H1 (cell line): ENCODE data around the gene SV2B. TPM values are rescaled to one million over a fixed set of nuclear protein-coding genes. Genes with fewer than 3 reads are reported as not detected.

ENCODE experiments used
- CTCF ChIA-PET: fragments of 300-600 bp; sonication (Branson Sonifier 250); formaldehyde crosslinking; loops from one replicate; lab custom pipeline; 2021; ENCODE audit not compliant: partially characterized antibody; lab: Charles Lee
- POLR2A ChIA-PET: fragments of 300-600 bp; sonication (Branson Sonifier 250); formaldehyde crosslinking; loops from one replicate; lab custom pipeline; 2021; ENCODE audit warnings: inconsistent platforms; ENCODE audit not compliant: partially characterized antibody; lab: Charles Lee
- DNase-seq, 2 experiments: peaks; one replicate each; pipeline versions ENCODE4 v3.0.0 to v3.0.0-alpha.2; 2010 to 2022; ENCODE audit warnings: low spot score in 2 of 2, low read depth in 1 of 2, mixed read lengths in 1 of 2
- FAIRE-seq: peaks from 2 replicates; lab custom pipeline; 2011; peaks lifted over from hg19 to GRCh38; lab: Jason Lieb, UNC
- H2AFZ ChIP-seq: 2 replicates; pipeline ENCODE4 v1.8.1; 2012; ENCODE audit warnings: low read length, inconsistent platforms
- H2AK5ac ChIP-seq: 2 replicates; pipeline ENCODE4 v1.6.1; 2013; ENCODE audit warnings: low read depth, low read length
- H2BK120ac ChIP-seq: replicated peaks from 2 replicates; pipeline ENCODE3; 2013; ENCODE audit warnings: low read depth, low read length, inconsistent platforms
- H2BK12ac ChIP-seq: 2 replicates; pipeline ENCODE4 v1.6.1; 2013; ENCODE audit warnings: low read depth, low read length
- H2BK15ac ChIP-seq: 2 replicates; pipeline ENCODE4 v1.6.1; 2013; ENCODE audit warnings: low read length
- H2BK20ac ChIP-seq: 2 replicates; pipeline ENCODE4 v1.6.1; 2013; ENCODE audit warnings: low read length
- H2BK5ac ChIP-seq: 2 replicates; pipeline ENCODE4 v1.6.1; 2013; ENCODE audit warnings: low read depth, low read length
- H3K14ac ChIP-seq: 2 replicates; pipeline ENCODE4 v1.6.1; 2013; ENCODE audit warnings: inconsistent platforms; ENCODE audit not compliant: insufficient read length
- H3K18ac ChIP-seq: 2 replicates; pipeline ENCODE4 v1.6.1; 2013; ENCODE audit warnings: low read length; ENCODE audit errors: extremely low read depth
- H3K23ac ChIP-seq: 2 replicates; pipeline ENCODE4 v1.6.1; 2013; ENCODE audit warnings: inconsistent platforms; ENCODE audit not compliant: insufficient read length
- H3K23me2 ChIP-seq: 2 replicates; pipeline ENCODE4 v1.6.1; 2013; ENCODE audit warnings: low read depth, low read length
- H3K27ac ChIP-seq: 2 replicates; pipeline ENCODE4 v1.6.1; 2011; ENCODE audit warnings: low read depth, low read length, inconsistent platforms
- H3K27me3 ChIP-seq, 4 experiments: replicated peaks in 1 of 4; 1 replicate in 1 of 4; 2 replicates in 3 of 4; pipeline versions ENCODE4 v1.6.1 to v1.8.1; 2011 to 2013; ENCODE audit warnings: low read length in 3 of 4, mild to moderate bottlenecking in 3 of 4, inconsistent platforms in 2 of 4, mixed read lengths in 2 of 4, moderate library complexity in 1 of 4; ENCODE audit not compliant: control insufficient read depth in 3 of 4, insufficient read depth in 3 of 4; ENCODE audit errors: extremely low read depth in 1 of 4
- H3K36me3 ChIP-seq, 4 experiments: 2 replicates each; pipeline versions ENCODE4 v1.6.1 to v1.8.1; 2011 to 2013; ENCODE audit warnings: mild to moderate bottlenecking in 4 of 4, low read length in 3 of 4, moderate library complexity in 2 of 4, control low read depth in 1 of 4, inconsistent platforms in 1 of 4; ENCODE audit not compliant: insufficient read depth in 4 of 4, control insufficient read depth in 2 of 4
- H3K4ac ChIP-seq: replicated peaks from 2 replicates; pipeline ENCODE3; 2013; ENCODE audit warnings: low read length, low read depth, mixed read lengths, inconsistent platforms; ENCODE audit not compliant: insufficient read length
- H3K4me1 ChIP-seq, 4 experiments: replicated peaks in 1 of 4; 1 replicate in 1 of 4; 2 replicates in 3 of 4; pipeline versions ENCODE4 v1.6.1 to v1.8.1; 2011 to 2013; ENCODE audit warnings: low read length in 3 of 4, inconsistent platforms in 2 of 4, mixed read lengths in 1 of 4; ENCODE audit not compliant: insufficient read depth in 4 of 4, control insufficient read depth in 3 of 4
- H3K4me2 ChIP-seq, 2 experiments: 2 replicates each; pipeline versions ENCODE4 v1.6.1 to v1.8.1; 2011 to 2013; ENCODE audit warnings: low read depth in 2 of 2, low read length in 2 of 2, control low read depth in 1 of 2, inconsistent platforms in 1 of 2, mild to moderate bottlenecking in 1 of 2; ENCODE audit not compliant: insufficient read depth in 1 of 2
- H3K4me3 ChIP-seq, 4 experiments: fragments of 200-600, 300-600 bp in 1 of 4; sonication (generic), shearing (Covaris generic), sonication (Bioruptor Twin) in 1 of 4; 2 replicates each; pipeline versions ENCODE4 v1.5.1 to v1.8.1; 2011 to 2016; ENCODE audit warnings: low read length in 4 of 4, low read depth in 3 of 4, control low read depth in 2 of 4, inconsistent platforms in 2 of 4, mild to moderate bottlenecking in 2 of 4, mixed read lengths in 1 of 4, moderate library complexity in 1 of 4; ENCODE audit not compliant: insufficient read depth in 2 of 4; ENCODE audit errors: extremely low read depth in 1 of 4
- H3K56ac ChIP-seq: replicated peaks from 2 replicates; pipeline ENCODE3; 2013; ENCODE audit warnings: low read depth, mild to moderate bottlenecking, mixed read lengths, low read length, inconsistent platforms; ENCODE audit not compliant: insufficient read length
- H3K79me1 ChIP-seq: 2 replicates; pipeline ENCODE4 v1.6.1; 2013; ENCODE audit warnings: low read depth, low read length, control low read depth
- H3K79me2 ChIP-seq, 2 experiments: 2 replicates each; pipeline versions ENCODE4 v1.6.1 to v1.8.1; 2012 to 2013; ENCODE audit warnings: low read length in 2 of 2, mild to moderate bottlenecking in 2 of 2, inconsistent platforms in 1 of 2; ENCODE audit not compliant: insufficient read depth in 2 of 2, control insufficient read depth in 1 of 2
- H3K9ac ChIP-seq, 4 experiments: replicated peaks in 1 of 4; 1 replicate in 1 of 4; 2 replicates in 3 of 4; pipeline versions ENCODE4 v1.6.1 to v1.8.1; 2011 to 2013; ENCODE audit warnings: low read depth in 3 of 4, low read length in 3 of 4, control low read depth in 2 of 4, mild to moderate bottlenecking in 2 of 4, moderate library complexity in 2 of 4, inconsistent platforms in 1 of 4; ENCODE audit errors: extremely low read depth in 1 of 4
- H3K9me3 ChIP-seq, 2 experiments: 2 replicates each; pipeline versions ENCODE4 v1.6.1 to v1.8.1; 2012 to 2013; ENCODE audit warnings: mild to moderate bottlenecking in 2 of 2, moderate library complexity in 2 of 2, control low read depth in 1 of 2, inconsistent platforms in 1 of 2, low read depth in 1 of 2, low read length in 1 of 2, mixed read lengths in 1 of 2; ENCODE audit not compliant: insufficient read depth in 2 of 2
- H4K20me1 ChIP-seq, 2 experiments: replicated peaks in 1 of 2; 2 replicates each; pipeline versions ENCODE3 to v1.8.1; 2011 to 2013; ENCODE audit warnings: inconsistent platforms in 2 of 2, low read length in 2 of 2, mild to moderate bottlenecking in 1 of 2; ENCODE audit not compliant: insufficient read depth in 2 of 2, control insufficient read depth in 1 of 2
- H4K5ac ChIP-seq: 2 replicates; pipeline ENCODE4 v1.6.1; 2013; ENCODE audit warnings: low read length, low read depth, mixed read lengths, inconsistent platforms; ENCODE audit not compliant: insufficient read length
- H4K8ac ChIP-seq: 2 replicates; pipeline ENCODE4 v1.8.0; 2013; ENCODE audit warnings: mild to moderate bottlenecking, moderate library complexity, low read length, inconsistent platforms; ENCODE audit not compliant: insufficient read depth; ENCODE audit errors: extremely low read depth
- H4K91ac ChIP-seq: replicated peaks from 2 replicates; pipeline ENCODE3; 2013; ENCODE audit warnings: low read length, mixed read lengths, inconsistent platforms; ENCODE audit not compliant: insufficient read length
- BCL11A ChIP-seq, 2 experiments: IDR thresholded peaks; one replicate each; pipeline ENCODE4 v1.6.1; 2011; ENCODE audit warnings: low read depth in 2 of 2, low read length in 2 of 2, mild to moderate bottlenecking in 2 of 2
- EP300 ChIP-seq, 2 experiments: IDR thresholded peaks; 1 replicate in 1 of 2; 2 replicates in 1 of 2; pipeline ENCODE4 v1.6.1; 2011 to 2012; ENCODE audit warnings: low read depth in 2 of 2, low read length in 2 of 2, mild to moderate bottlenecking in 2 of 2, borderline replicate concordance in 1 of 2, inconsistent platforms in 1 of 2, moderate library complexity in 1 of 2
- EZH2 ChIP-seq: fragments of 200-600 bp; sonication (generic); IDR thresholded peaks from 2 replicates; pipeline ENCODE4 v1.7.1; 2012; ENCODE audit warnings: low read depth, mild to moderate bottlenecking, moderate library complexity, low read length, inconsistent platforms; ENCODE audit not compliant: severe bottlenecking
- RNF2 ChIP-seq: fragments of 200-900, 300-1000 bp; sonication (generic); IDR thresholded peaks from 2 replicates; pipeline ENCODE4 v1.7.1; 2016; ENCODE audit warnings: borderline replicate concordance, low read depth, mild to moderate bottlenecking, antibody characterized with exemption, low read length; ENCODE audit not compliant: poor library complexity, severe bottlenecking; ENCODE audit errors: missing control alignments
- SAP30 ChIP-seq: fragments of 300-600 bp; sonication (generic); IDR thresholded peaks from 2 replicates; pipeline ENCODE4 v1.7.1; 2012; ENCODE audit warnings: low read length, moderate library complexity, mild to moderate bottlenecking, inconsistent platforms; ENCODE audit not compliant: insufficient read depth, insufficient replicate concordance
- SIRT6 ChIP-seq: IDR thresholded peaks from one replicate; pipeline ENCODE4 v1.7.1; 2012; ENCODE audit warnings: low read length, inconsistent platforms
- TCF12 ChIP-seq: IDR thresholded peaks from 2 replicates; pipeline ENCODE4 v1.6.1; 2011; ENCODE audit warnings: low read depth, mild to moderate bottlenecking, low read length
- WGBS, 2 experiments: shearing (Covaris generic) in 1 of 2; methylation state at CpG; one replicate each; pipeline versions ENCODE4 v1.1.6 to v1.1.7; 2013 to 2015; ENCODE audit warnings: low lambda C conversion rate in 2 of 2, mixed read lengths in 2 of 2, inconsistent platforms in 1 of 2, low coverage in 1 of 2, missing lambda C conversion rate in 1 of 2; ENCODE audit not compliant: insufficient replicate concordance in 2 of 2, insufficient coverage in 1 of 2, insufficient read length in 1 of 2; ENCODE audit errors: extremely low coverage in 1 of 2, missing lambda C conversion rate in 1 of 2; 5-methylcytosine and 5-hydroxymethylcytosine counted together
- polyA plus RNA-seq, 7 experiments: library from polyadenylated mRNA; depleted of rRNA in 3 of 7; stranded (reverse) in 5 of 7; unstranded in 2 of 7; fragments of >200 nt in 5 of 7; fragments of 200-250 nt in 2 of 7; gene quantifications; 1 replicate in 5 of 7; 2 replicates in 1 of 7; 4 replicates in 1 of 7; pipeline versions ENCODE4 v1.2.1 to v1.2.3, GENCODE V29; 2011 to 2013; ENCODE audit warnings: missing spikeins in 2 of 7, mixed read lengths in 2 of 7
- total RNA-seq: library from RNA; stranded (reverse); fragmentation: NEBNext Ultra II Directional; extraction: Animal tissue kit (Norgen Biotek cat#: 25700); gene quantifications from 2 replicates; pipeline ENCODE4 v1.2.1, GENCODE V29; 2021
- TF ChIP-seq, protein P1 (sequence below): IDR thresholded peaks from 2 replicates; pipeline ENCODE4 v1.6.1; 2011; ENCODE audit warnings: low read depth, mild to moderate bottlenecking, low read length; ENCODE audit not compliant: insufficient read depth

The SV2B gene
- total and polyA plus RNA-seq, 2 of the 8 experiments (the other 6 are each of a cell fraction or from before 2014, with no cell fraction given) = 0.09 to 0.20 TPM

DNA sequence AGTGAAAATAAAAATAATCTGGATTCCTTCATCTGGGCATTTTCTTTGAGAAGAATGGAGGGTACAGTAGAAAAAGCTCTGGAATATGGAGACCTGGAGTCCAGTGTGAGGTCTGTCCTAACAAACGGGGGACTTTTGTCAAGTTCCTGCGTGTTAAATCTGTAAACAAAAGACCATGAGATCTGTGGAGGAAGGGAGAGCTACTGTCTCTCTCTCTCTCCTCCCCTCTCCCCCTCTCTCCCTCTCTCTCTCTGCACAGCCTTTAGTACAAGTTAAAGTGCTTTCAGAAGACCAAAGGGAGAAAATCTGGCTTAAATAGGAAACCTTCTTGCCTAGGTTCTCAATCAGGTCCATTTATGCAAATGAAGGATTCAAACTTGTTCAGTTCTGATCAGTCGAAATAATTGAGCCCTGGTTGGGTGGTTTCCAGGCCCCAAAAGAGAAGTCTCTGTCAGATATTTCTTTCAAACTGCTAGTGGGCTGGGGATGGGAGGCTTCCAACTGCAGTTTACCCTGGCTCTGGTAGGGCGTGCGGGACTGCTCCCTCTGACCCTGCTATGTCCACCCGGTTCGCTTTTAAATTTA is 103.7 kb downstream of the SV2B start:
- no peak overlapping the region for H2BK120ac ChIP-seq
- H3K4me2 ChIP-seq = no peak overlapping the region
- no peak overlapping the region; the same call in 1 of the 2 replicates for H2BK5ac ChIP-seq
- H3K4ac ChIP-seq = no peak overlapping the region
- H3K23me2 ChIP-seq = no peaks in the 10 kb centered on the region
- no peak overlapping the region for H3K14ac ChIP-seq
- H2AFZ ChIP-seq = no peak overlapping the region
- H3K36me3 ChIP-seq = no peaks in the 10 kb centered on the region
- H3K4me3 ChIP-seq = no peak overlapping the region
- H3K27ac ChIP-seq = no peak overlapping the region
- H2BK12ac ChIP-seq = no peak overlapping the region
- H4K91ac ChIP-seq = no peak overlapping the region
- no peak overlapping the region for H3K56ac ChIP-seq
- 82% methylated on average over 7 of the region's 7 CpGs; no CpG with 5 or more reads in 1 of the 2 experiments for WGBS, 2 experiments
- H3K23ac ChIP-seq = no peak overlapping the region
- POLR2A ChIA-PET = interaction anchor here (1.1 kb wide), 1 partner anchor 182 kb away, joined by 3 read pairs; no protein-coding TSS in a partner anchor
- no peaks in the 10 kb centered on the region; a peak in 2 of 7 replicates for H3K27me3 ChIP-seq
- no peak overlapping the region for H4K8ac ChIP-seq
- no peak overlapping the region for H3K9ac ChIP-seq
- H3K9me3 ChIP-seq = no peaks in the 10 kb centered on the region
- no peak overlapping the region for H3K18ac ChIP-seq
- DNase-seq (no peak), FAIRE-seq (no peak)
- H2BK20ac ChIP-seq = no peak overlapping the region
- no peaks in the 10 kb centered on the region for H3K79me2 ChIP-seq
- H3K79me1 ChIP-seq = no peaks in the 10 kb centered on the region
- no peak overlapping the region for H4K5ac ChIP-seq
- H2BK15ac ChIP-seq = no peak overlapping the region
- no peak overlapping the region for H2AK5ac ChIP-seq
- no peaks in the 10 kb centered on the region for H4K20me1 ChIP-seq
- H3K4me1 ChIP-seq = peaks cover 0 to 5% (median 0%) of the 10 kb centered on the region in 4 experiments; a peak in 2 of 7 replicates
- CTCF ChIA-PET = interaction anchor here (0.8 to 1.6 kb wide), 2 partner anchors 68 to 149 kb away, joined by 3 read pairs; no protein-coding TSS in a partner anchor
- TF ChIP-seq RNF2 (no peak), BCL11A (IDR thresholded peaks at IDR 0.05; ENCODE audit: low read depth in 2 of 2, low read length in 2 of 2) (no peak), EZH2 (no peak), TCF12 (no peak), SIRT6 (no peak), EP300 (IDR thresholded peaks at IDR 0.05; ENCODE audit: borderline replicate concordance in 1 of 2, low read depth in 2 of 2, low read length in 2 of 2) (no peak), SAP30 (no peak)
- TF ChIP-seq, protein P1, sequence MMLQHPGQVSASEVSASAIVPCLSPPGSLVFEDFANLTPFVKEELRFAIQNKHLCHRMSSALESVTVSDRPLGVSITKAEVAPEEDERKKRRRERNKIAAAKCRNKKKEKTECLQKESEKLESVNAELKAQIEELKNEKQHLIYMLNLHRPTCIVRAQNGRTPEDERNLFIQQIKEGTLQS = no peak
